ENCODE measurements around the gene PCYT1A.

DNA sequence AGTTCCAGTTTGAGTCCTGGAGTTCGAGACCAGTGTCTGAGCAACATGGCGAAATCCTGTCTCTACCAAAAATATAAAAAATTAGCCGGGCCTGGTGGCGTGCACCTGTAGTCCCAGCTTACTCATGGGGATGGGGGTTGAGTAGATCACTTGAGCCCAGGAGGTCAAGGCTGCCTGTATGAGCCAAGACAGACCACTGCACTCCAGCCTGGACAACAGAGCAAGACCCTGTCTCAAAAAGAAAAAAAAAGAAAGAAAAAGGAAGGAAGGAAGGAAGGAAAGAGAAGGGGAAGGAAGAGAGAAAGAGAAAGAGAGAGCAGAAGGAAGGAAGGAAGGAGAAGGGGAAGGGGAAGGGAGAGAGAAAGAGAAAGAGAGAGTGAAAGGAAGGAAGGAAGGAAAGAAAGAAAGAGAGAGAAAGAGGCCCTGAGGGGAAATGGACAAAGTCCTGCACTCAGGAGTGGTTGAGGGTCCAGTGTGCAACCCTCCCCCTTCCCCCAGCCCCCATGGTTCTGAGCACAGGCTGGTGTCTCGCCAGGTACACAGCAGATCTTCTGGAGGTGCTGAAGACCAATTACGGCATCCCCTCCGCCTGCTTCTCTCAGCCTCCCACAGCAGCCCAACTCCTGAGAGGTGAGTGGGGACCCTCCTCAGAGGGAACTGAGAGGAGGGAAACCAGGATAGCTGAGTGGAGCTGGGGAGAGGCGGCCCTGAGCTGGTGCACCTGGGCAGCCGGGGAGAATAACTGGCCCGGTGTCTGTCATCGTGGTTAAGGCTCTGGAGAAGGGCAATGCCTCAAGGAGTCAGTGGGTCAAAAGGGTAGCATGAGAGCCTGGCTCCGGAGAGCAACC, 70.0 kb downstream of the PCYT1A start:
- TF ChIP-seq CTCF (IDR thresholded peaks at IDR 0.05) (no peak), POLR2A (IDR thresholded peaks at IDR 0.05) (no peak), POLR2AphosphoS5 (IDR thresholded peaks at IDR 0.05) (no peak), EP300 (IDR thresholded peaks at IDR 0.05) (no peak)
